HCT116 (cell line): ENCODE data around the gene PTPN7. TPM values are rescaled to one million over a fixed set of nuclear protein-coding genes. Genes with fewer than 3 reads are reported as not detected.

ENCODE experiments used
- ATAC-seq: fragments of 200-7000 bp; cut with Tn5 transposase; 2 replicates; pipeline ENCODE4 v1.9.1; 2020; ENCODE audit warnings: mild to moderate bottlenecking, moderate library complexity
- BruUV-seq: library from RNA; stranded (reverse); fragments of 400-500 nt; replicated peaks from 2 replicates; lab custom pipeline; 2021; lab: Mats Ljungman, UMichigan
- CTCF ChIA-PET: fragments of 300-600 bp; sonication (Branson Sonifier 250); formaldehyde crosslinking; loops from one replicate; lab custom pipeline; 2021; ENCODE audit warnings: antibody characterized with exemption; lab: Charles Lee
- POLR2A ChIA-PET: fragments of 300-600, 350-600 bp; sonication (Branson Sonifier 250); formaldehyde crosslinking; loops from one replicate; lab custom pipeline; 2021; ENCODE audit warnings: antibody characterized with exemption; lab: Charles Lee
- RAD21 ChIA-PET, 2 experiments: fragments of 300-600 bp; sonication (Branson Sonifier 250); formaldehyde crosslinking; loops; one replicate each; lab custom pipeline; 2023; ENCODE audit warnings: low total read pairs in 2 of 2; ENCODE audit not compliant: uncharacterized antibody in 2 of 2, unreplicated experiment in 2 of 2, low non-redundant PET in 1 of 2; lab: Charles Lee
- DNase-seq: peaks from one replicate; pipeline ENCODE4 v3.0.0-alpha.2; 2010; ENCODE audit warnings: low read depth, low spot score
- H2AFZ ChIP-seq: fragments of 200-600 bp; shearing (Covaris generic), sonication (generic); 2 replicates; pipeline ENCODE4 v1.6.1; 2017; ENCODE audit warnings: low read depth, mixed run types, mixed read lengths, antibody characterized with exemption, low read length; ENCODE audit not compliant: poor library complexity, severe bottlenecking
- H3K27ac ChIP-seq: 2 replicates; pipeline ENCODE4 v1.5.1; 2012; ENCODE audit warnings: low read depth, low read length
- H3K27me3 ChIP-seq: fragments of 200-600 bp; sonication (generic); 2 replicates; pipeline ENCODE4 v1.6.1; 2016; ENCODE audit warnings: mixed run types, low read length, mixed read lengths; ENCODE audit not compliant: insufficient read depth
- H3K36me3 ChIP-seq, 2 experiments: fragments of 200-500 bp in 1 of 2; fragments of 200-600 bp in 1 of 2; sonication (Bioruptor generic) in 1 of 2; sonication (generic) in 1 of 2; 2 replicates each; pipeline versions ENCODE4 v1.5.1 to v1.6.1; 2014 to 2016; ENCODE audit warnings: low read length in 2 of 2, inconsistent platforms in 1 of 2, mixed read lengths in 1 of 2, mixed run types in 1 of 2; ENCODE audit not compliant: insufficient read depth in 2 of 2, control insufficient read depth in 1 of 2
- H3K4me1 ChIP-seq, 2 experiments: fragments of 200-600 bp in 1 of 2; sonication (generic) in 1 of 2; 2 replicates each; pipeline versions ENCODE4 v1.5.1 to v1.6.1; 2012 to 2017; ENCODE audit warnings: low read length in 2 of 2, inconsistent platforms in 1 of 2, mild to moderate bottlenecking in 1 of 2, mixed read lengths in 1 of 2, mixed run types in 1 of 2, moderate library complexity in 1 of 2; ENCODE audit not compliant: insufficient read depth in 2 of 2, control insufficient read depth in 1 of 2
- H3K4me2 ChIP-seq: fragments of 200-600 bp; sonication (generic); 2 replicates; pipeline ENCODE4 v1.6.1; 2017; ENCODE audit warnings: mixed run types, low read length, mixed read lengths
- H3K4me3 ChIP-seq, 2 experiments: fragments of 200-600 bp in 1 of 2; sonication (generic) in 1 of 2; replicated peaks in 1 of 2; 2 replicates each; pipeline ENCODE4 v1.5.1; 2011 to 2016; ENCODE audit warnings: low read length in 2 of 2, control low read depth in 1 of 2, low read depth in 1 of 2, mild to moderate bottlenecking in 1 of 2, mixed read lengths in 1 of 2, mixed run types in 1 of 2
- H3K79me2 ChIP-seq: fragments of 200-600 bp; sonication (generic); 2 replicates; pipeline ENCODE4 v1.6.1; 2017; ENCODE audit warnings: mild to moderate bottlenecking, mixed run types, low read length, moderate library complexity, mixed read lengths; ENCODE audit not compliant: insufficient read depth
- H3K9ac ChIP-seq: fragments of 200-600 bp; sonication (generic); 2 replicates; pipeline ENCODE4 v1.6.1; 2016; ENCODE audit warnings: low read length, mixed read lengths
- H3K9me2 ChIP-seq: fragments of 200-600 bp; sonication (generic), shearing (Covaris generic); 2 replicates; pipeline ENCODE4 v1.6.1; 2017; ENCODE audit warnings: mixed run types, mild to moderate bottlenecking, moderate library complexity; ENCODE audit not compliant: insufficient read depth
- H3K9me3 ChIP-seq, 2 experiments: fragments of 200-500 bp in 1 of 2; fragments of 200-600 bp in 1 of 2; sonication (Bioruptor generic) in 1 of 2; sonication (generic) in 1 of 2; 2 replicates each; pipeline ENCODE4 v1.6.1; 2014 to 2017; ENCODE audit warnings: low read length in 2 of 2, mixed read lengths in 2 of 2, inconsistent platforms in 1 of 2, low read depth in 1 of 2, mild to moderate bottlenecking in 1 of 2, mixed run types in 1 of 2, moderate library complexity in 1 of 2; ENCODE audit not compliant: control insufficient read depth in 1 of 2, insufficient read depth in 1 of 2
- H4K20me1 ChIP-seq: fragments of 200-600 bp; sonication (generic), shearing (Covaris generic); 2 replicates; pipeline ENCODE4 v1.6.1; 2017; ENCODE audit warnings: mixed run types, mild to moderate bottlenecking, moderate library complexity; ENCODE audit not compliant: insufficient read depth
- CEBPB ChIP-seq: IDR thresholded peaks from 2 replicates; pipeline ENCODE4 v1.6.1; 2012; ENCODE audit warnings: low read depth
- CTCF ChIP-seq, 3 experiments: fragments of 200-600 bp in 1 of 3; sonication (generic) in 1 of 3; IDR thresholded peaks in 2 of 3; conservative IDR thresholded peaks in 1 of 3; 2 replicates each; pipeline ENCODE4 v1.5.1; 2012 to 2017; ENCODE audit warnings: low read depth in 2 of 3, low read length in 2 of 3, antibody characterized with exemption in 1 of 3, borderline replicate concordance in 1 of 3, control low read depth in 1 of 3, mild to moderate bottlenecking in 1 of 3, mixed read lengths in 1 of 3, mixed run types in 1 of 3, moderate library complexity in 1 of 3; ENCODE audit not compliant: insufficient read depth in 1 of 3
- FOSL1 ChIP-seq: IDR thresholded peaks from 2 replicates; pipeline ENCODE4 v1.6.1; 2012; ENCODE audit warnings: low read depth
- JUND ChIP-seq: IDR thresholded peaks from 2 replicates; pipeline ENCODE4 v1.6.1; 2012
- POLR2A ChIP-seq: IDR thresholded peaks from 2 replicates; pipeline ENCODE4 v1.7.0; 2011; ENCODE audit warnings: borderline replicate concordance; ENCODE audit not compliant: insufficient read depth, insufficient read length; ENCODE audit errors: extremely low read depth
- POLR2AphosphoS5 ChIP-seq: IDR thresholded peaks from 2 replicates; pipeline ENCODE4 v1.6.1; 2011; ENCODE audit warnings: mild to moderate bottlenecking, low read depth, low read length, moderate library complexity
- REST ChIP-seq: IDR thresholded peaks from 2 replicates; pipeline ENCODE4 v1.6.1; 2012; ENCODE audit warnings: low read depth
- SP1 ChIP-seq: IDR thresholded peaks from 2 replicates; pipeline ENCODE4 v1.6.1; 2012; ENCODE audit warnings: low read depth
- TCF7L2 ChIP-seq: IDR thresholded peaks from 2 replicates; pipeline ENCODE4 v1.7.0; 2011; ENCODE audit warnings: borderline replicate concordance, inconsistent platforms; ENCODE audit not compliant: insufficient read depth, insufficient read length; ENCODE audit errors: extremely low read depth
- YY1 ChIP-seq: IDR thresholded peaks from 2 replicates; pipeline ENCODE4 v1.6.1; 2011; ENCODE audit warnings: low read length, low read depth, moderate library complexity, mild to moderate bottlenecking; ENCODE audit not compliant: insufficient replicate concordance; ENCODE audit errors: extremely low read depth
- ZBTB33 ChIP-seq: IDR thresholded peaks from 2 replicates; pipeline ENCODE4 v1.6.1; 2011; ENCODE audit warnings: mild to moderate bottlenecking, low read length, moderate library complexity; ENCODE audit not compliant: insufficient replicate concordance; ENCODE audit errors: extremely low read depth
- intact Hi-C: fragments of 100-400 bp; cut with micrococcal nuclease; formaldehyde crosslinking; loops from 2 replicates; pipeline ENCODE4 v1.10.0; 2022
- total RNA-seq: library from RNA; stranded (reverse); gene quantifications from one replicate; pipeline ENCODE4 v1.2.1, GENCODE V29; 2021; ENCODE audit not compliant: unreplicated experiment

PTPN7 gene
- total RNA-seq, 1 experiment from 2014 or later, result 0.76 TPM

GRCh38 chr1:202200112-202200548 lies 39.7 kb upstream of the PTPN7 start:
- no TSS peak for BruUV-seq
- Histone ChIP-seq H3K79me2 (no peaks in the 10 kb centered on the region), H3K4me2 (peak overlapping the region; percentile 55), H3K4me3 (0 out of 4 replicates have a peak overlapping the region, but pooled peaks of 1 of the 2 experiments have one; percentile 3), H3K27me3 (no peaks in the 10 kb centered on the region; the same call in 1 of the 2 replicates), H3K27ac (peak overlapping the region; percentile 33), H3K9me3 (no peaks in the 10 kb centered on the region), H2AFZ (peak overlapping the region; percentile 50), H3K9ac (no peak overlapping the region), H4K20me1 (no peaks in the 10 kb centered on the region), H3K4me1 (peaks cover 25 to 26% of the 10 kb centered on the region in 2 experiments), H3K9me2 (no peaks in the 10 kb centered on the region), H3K36me3 (no peaks in the 10 kb centered on the region)
- DNase-seq (peak; percentile 52), ATAC-seq (peak; percentile 81)
- no peak for TF ChIP-seq ZBTB33
- TF ChIP-seq CTCF (IDR thresholded peaks at IDR 0.05 in 2 of 3, conservative IDR thresholded peaks at IDR 0.05 in 1 of 3; ENCODE audit: borderline replicate concordance in 1 of 3, insufficient read depth in 1 of 3, low read depth in 2 of 3, low read length in 2 of 3), result peak in 2 of 3 experiments; percentile 18 to 39; a peak in 3 of 6 replicates
- TF ChIP-seq SP1, result peak; percentile 40
- peak; percentile 31; the same call in 1 of the 2 replicates for TF ChIP-seq POLR2AphosphoS5
- no peak for TF ChIP-seq POLR2A
- TF ChIP-seq CEBPB, result no peak
- TF ChIP-seq YY1, result no peak
- peak; percentile 78 for TF ChIP-seq FOSL1
- TF ChIP-seq JUND, result peak; percentile 78
- TF ChIP-seq REST, result no peak
- peak; percentile 22 for TF ChIP-seq TCF7L2
- intact Hi-C loops, result no loop called here
- RAD21 ChIA-PET, result interaction anchor here in 1 of 2 experiments (1.0 kb wide), 1 partner anchor 17 kb away, joined by 3 read pairs; no protein-coding TSS in a partner anchor
- CTCF ChIA-PET, result interaction anchor here (1.0 to 2.7 kb wide), 10 partner anchors 9 to 519 kb away, joined by 3 to 24 read pairs (median 4); no protein-coding TSS in a partner anchor
- POLR2A ChIA-PET, result no interaction called here
